Neural cell (in vitro differentiated cells): ENCODE data around the gene NKIRAS1. TPM values are rescaled to one million over a fixed set of nuclear protein-coding genes. Genes with fewer than 3 reads are reported as not detected.

Source experiments
- H2AFZ ChIP-seq: fragments of 200-600, 300-800 bp; sonication (generic), shearing (Covaris generic); 2 replicates; pipeline ENCODE4 v1.6.0; 2014; ENCODE audit warnings: low read depth, mild to moderate bottlenecking, antibody characterized with exemption, low read length, moderate library complexity
- H3F3A ChIP-seq: fragments of 200-600 bp; shearing (Covaris generic); 2 replicates; pipeline ENCODE4 v1.6.1; 2016; ENCODE audit warnings: mild to moderate bottlenecking, moderate library complexity, mixed read lengths, antibody characterized with exemption, low read length; ENCODE audit not compliant: insufficient read depth, poor library complexity, severe bottlenecking
- H3K27ac ChIP-seq: fragments of 200-600, 300-800 bp; sonication (generic), shearing (Covaris generic); 2 replicates; pipeline ENCODE4 v1.5.1; 2014; ENCODE audit warnings: mild to moderate bottlenecking, low read length, moderate library complexity
- H3K27me3 ChIP-seq: fragments of 300-800, 200-600 bp; sonication (generic), shearing (Covaris generic); 2 replicates; pipeline ENCODE4 v1.6.0; 2014; ENCODE audit warnings: mild to moderate bottlenecking, low read depth, low read length, moderate library complexity; ENCODE audit not compliant: insufficient read depth
- H3K36me3 ChIP-seq: fragments of 300-800, 200-600 bp; sonication (generic), shearing (Covaris generic); 2 replicates; pipeline ENCODE4 v1.5.1; 2014; ENCODE audit warnings: mild to moderate bottlenecking, antibody characterized with exemption, low read length, moderate library complexity; ENCODE audit not compliant: insufficient read depth
- H3K4me2 ChIP-seq: fragments of 300-800, 200-600 bp; sonication (generic), shearing (Covaris generic); 2 replicates; pipeline ENCODE4 v1.6.0; 2014; ENCODE audit warnings: mild to moderate bottlenecking, low read length
- H3K4me3 ChIP-seq: fragments of 300-800, 200-600 bp; sonication (generic), shearing (Covaris generic); 2 replicates; pipeline ENCODE4 v1.5.1; 2014; ENCODE audit warnings: mild to moderate bottlenecking, low read length, moderate library complexity
- H3K79me2 ChIP-seq: fragments of 200-600 bp; shearing (Covaris generic); replicated peaks from 2 replicates; pipeline ENCODE4 v1.6.0; 2014; ENCODE audit warnings: mild to moderate bottlenecking, low read length, moderate library complexity; ENCODE audit not compliant: insufficient read depth
- H3K9ac ChIP-seq: fragments of 300-800, 200-600 bp; sonication (generic), shearing (Covaris generic); 2 replicates; pipeline ENCODE4 v1.6.1; 2016; ENCODE audit warnings: mild to moderate bottlenecking, low read length, mixed read lengths
- H3K9me2 ChIP-seq: fragments of 200-600 bp; shearing (Covaris generic); 2 replicates; pipeline ENCODE4 v1.6.1; 2016; ENCODE audit warnings: mild to moderate bottlenecking, low read length, mixed read lengths; ENCODE audit not compliant: insufficient read depth
- H3K9me3 ChIP-seq: fragments of 200-600, 300-800 bp; sonication (generic), shearing (Covaris generic); 2 replicates; pipeline ENCODE4 v1.6.1; 2016; ENCODE audit warnings: mild to moderate bottlenecking, mixed run types, low read length, moderate library complexity, mixed read lengths
- H4K20me1 ChIP-seq: fragments of 200-600 bp; shearing (Covaris generic); 2 replicates; pipeline ENCODE4 v1.6.1; 2016; ENCODE audit warnings: mild to moderate bottlenecking, mixed run types; ENCODE audit not compliant: insufficient read depth
- CTCF ChIP-seq: fragments of 450-650 bp; IDR thresholded peaks from 2 replicates; pipeline ENCODE4 v1.5.1; 2014; ENCODE audit warnings: antibody characterized with exemption, mild to moderate bottlenecking, moderate library complexity; ENCODE audit not compliant: poor library complexity, severe bottlenecking
- EP300 ChIP-seq: fragments of 450-650 bp; conservative IDR thresholded peaks from 2 replicates; pipeline ENCODE4 v1.6.1; 2014; ENCODE audit warnings: antibody characterized with exemption, mild to moderate bottlenecking, moderate library complexity; ENCODE audit not compliant: poor library complexity, severe bottlenecking
- EZH2 ChIP-seq: fragments of 200-600, 300-800 bp; shearing (Covaris generic), sonication (generic); IDR thresholded peaks from 2 replicates; pipeline ENCODE4 v1.6.1; 2014; ENCODE audit warnings: antibody characterized with exemption, low read length, borderline replicate concordance, mild to moderate bottlenecking; ENCODE audit not compliant: insufficient read depth, poor library complexity, severe bottlenecking
- MXI1 ChIP-seq: fragments of 450-650 bp; conservative IDR thresholded peaks from 2 replicates; pipeline ENCODE4 v1.6.1; 2014; ENCODE audit warnings: antibody characterized with exemption, mild to moderate bottlenecking; ENCODE audit not compliant: poor library complexity, severe bottlenecking
- POLR2AphosphoS5 ChIP-seq: IDR thresholded peaks from 2 replicates; pipeline ENCODE4 v1.6.1; 2012
- RAD21 ChIP-seq: fragments of 450-650 bp; conservative IDR thresholded peaks from 2 replicates; pipeline ENCODE4 v1.6.1; 2014; ENCODE audit warnings: antibody characterized with exemption, mild to moderate bottlenecking, moderate library complexity
- SMC3 ChIP-seq: fragments of 450-650 bp; conservative IDR thresholded peaks from 2 replicates; pipeline ENCODE4 v1.6.1; 2014; ENCODE audit warnings: antibody characterized with exemption, mild to moderate bottlenecking, moderate library complexity; ENCODE audit not compliant: poor library complexity
- TAF1 ChIP-seq: IDR thresholded peaks from 2 replicates; pipeline ENCODE4 v1.6.1; 2012; ENCODE audit warnings: low read depth
- polyA plus RNA-seq: library from polyadenylated mRNA; depleted of rRNA; stranded (reverse); fragments of >200 nt; gene quantifications from 2 replicates; pipeline ENCODE4 v1.2.3, GENCODE V29; 2014
- TF ChIP-seq, protein P1 (sequence below): IDR thresholded peaks from 2 replicates; pipeline ENCODE4 v1.6.1; 2012; ENCODE audit warnings: borderline replicate concordance

The NKIRAS1 gene
- polyA plus RNA-seq, 1 donor from 2014 or later: 42.1 TPM

DNA sequence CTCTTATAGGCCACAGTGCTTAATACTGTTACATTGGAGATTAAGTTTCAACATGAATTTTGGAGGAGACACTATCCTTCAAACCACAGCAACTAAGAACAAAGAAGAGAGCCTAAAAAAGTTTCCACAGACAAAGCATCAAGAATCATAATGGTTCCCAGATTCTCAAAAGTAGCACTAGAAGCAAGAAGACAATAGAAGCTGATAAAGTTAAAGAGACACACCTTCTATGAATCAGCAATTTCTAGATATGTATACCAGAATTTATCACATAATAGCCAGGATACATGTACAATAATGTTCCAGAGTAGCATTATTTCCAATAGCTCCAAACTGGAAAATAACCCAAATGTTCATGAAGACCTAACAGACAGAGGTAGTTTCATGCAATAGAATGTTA, 12.2 kb downstream of the NKIRAS1 start:
- H2AFZ ChIP-seq: no peak overlapping the region
- peaks cover 8% of the 10 kb centered on the region for H3K36me3 ChIP-seq
- no peaks in the 10 kb centered on the region for H3K79me2 ChIP-seq
- H4K20me1 ChIP-seq: no peaks in the 10 kb centered on the region
- H3K9me3 ChIP-seq: no peaks in the 10 kb centered on the region
- no peak overlapping the region for H3K4me3 ChIP-seq
- no peak overlapping the region for H3K9ac ChIP-seq
- no peaks in the 10 kb centered on the region for H3K9me2 ChIP-seq
- H3F3A ChIP-seq: no peaks in the 10 kb centered on the region
- H3K27ac ChIP-seq: no peak overlapping the region
- no peak overlapping the region for H3K4me2 ChIP-seq
- TF ChIP-seq CTCF (no peak), SMC3 (no peak), POLR2AphosphoS5 (no peak), TAF1 (no peak), RAD21 (no peak), EZH2 (no peak), MXI1 (no peak), EP300 (no peak)
- TF ChIP-seq, protein P1, sequence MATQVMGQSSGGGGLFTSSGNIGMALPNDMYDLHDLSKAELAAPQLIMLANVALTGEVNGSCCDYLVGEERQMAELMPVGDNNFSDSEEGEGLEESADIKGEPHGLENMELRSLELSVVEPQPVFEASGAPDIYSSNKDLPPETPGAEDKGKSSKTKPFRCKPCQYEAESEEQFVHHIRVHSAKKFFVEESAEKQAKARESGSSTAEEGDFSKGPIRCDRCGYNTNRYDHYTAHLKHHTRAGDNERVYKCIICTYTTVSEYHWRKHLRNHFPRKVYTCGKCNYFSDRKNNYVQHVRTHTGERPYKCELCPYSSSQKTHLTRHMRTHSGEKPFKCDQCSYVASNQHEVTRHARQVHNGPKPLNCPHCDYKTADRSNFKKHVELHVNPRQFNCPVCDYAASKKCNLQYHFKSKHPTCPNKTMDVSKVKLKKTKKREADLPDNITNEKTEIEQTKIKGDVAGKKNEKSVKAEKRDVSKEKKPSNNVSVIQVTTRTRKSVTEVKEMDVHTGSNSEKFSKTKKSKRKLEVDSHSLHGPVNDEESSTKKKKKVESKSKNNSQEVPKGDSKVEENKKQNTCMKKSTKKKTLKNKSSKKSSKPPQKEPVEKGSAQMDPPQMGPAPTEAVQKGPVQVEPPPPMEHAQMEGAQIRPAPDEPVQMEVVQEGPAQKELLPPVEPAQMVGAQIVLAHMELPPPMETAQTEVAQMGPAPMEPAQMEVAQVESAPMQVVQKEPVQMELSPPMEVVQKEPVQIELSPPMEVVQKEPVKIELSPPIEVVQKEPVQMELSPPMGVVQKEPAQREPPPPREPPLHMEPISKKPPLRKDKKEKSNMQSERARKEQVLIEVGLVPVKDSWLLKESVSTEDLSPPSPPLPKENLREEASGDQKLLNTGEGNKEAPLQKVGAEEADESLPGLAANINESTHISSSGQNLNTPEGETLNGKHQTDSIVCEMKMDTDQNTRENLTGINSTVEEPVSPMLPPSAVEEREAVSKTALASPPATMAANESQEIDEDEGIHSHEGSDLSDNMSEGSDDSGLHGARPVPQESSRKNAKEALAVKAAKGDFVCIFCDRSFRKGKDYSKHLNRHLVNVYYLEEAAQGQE: no peak
- no peaks in the 10 kb centered on the region for H3K27me3 ChIP-seq

GRCh38 chr3:23900744-23901143, 16.0 kb downstream of the NKIRAS1 start:
- Histone ChIP-seq H3K9ac (no peak overlapping the region), H3F3A (no peaks in the 10 kb centered on the region), H4K20me1 (no peaks in the 10 kb centered on the region), H3K4me3 (no peak overlapping the region), H3K9me2 (no peaks in the 10 kb centered on the region), H3K27ac (no peak overlapping the region), H2AFZ (no peak overlapping the region), H3K27me3 (no peaks in the 10 kb centered on the region), H3K4me2 (no peak overlapping the region), H3K36me3 (peaks cover 22% of the 10 kb centered on the region), H3K9me3 (no peaks in the 10 kb centered on the region), H3K79me2 (no peaks in the 10 kb centered on the region)
- TF ChIP-seq POLR2AphosphoS5 (no peak), CTCF (no peak), SMC3 (no peak), EP300 (no peak), EZH2 (no peak), RAD21 (no peak), MXI1 (no peak), TAF1 (no peak)
- TF ChIP-seq, protein P1: no peak
